HG03521 (cell line): Measurements from ENCODE around the gene TMPRSS13.
"Not testable (repeated sequence)": the region's sequence is repeated elsewhere in the genome, so short reads cannot be mapped to it uniquely, and the experiment has no call there.

Source experiments
- ATAC-seq: cut with Tn5 transposase; IDR thresholded peaks from one replicate; pipeline ENCODE4 v1.9.1; 2021; ENCODE audit warnings: mild to moderate bottlenecking, moderate library complexity; ENCODE audit not compliant: unreplicated experiment

The TMPRSS13 gene

DNA sequence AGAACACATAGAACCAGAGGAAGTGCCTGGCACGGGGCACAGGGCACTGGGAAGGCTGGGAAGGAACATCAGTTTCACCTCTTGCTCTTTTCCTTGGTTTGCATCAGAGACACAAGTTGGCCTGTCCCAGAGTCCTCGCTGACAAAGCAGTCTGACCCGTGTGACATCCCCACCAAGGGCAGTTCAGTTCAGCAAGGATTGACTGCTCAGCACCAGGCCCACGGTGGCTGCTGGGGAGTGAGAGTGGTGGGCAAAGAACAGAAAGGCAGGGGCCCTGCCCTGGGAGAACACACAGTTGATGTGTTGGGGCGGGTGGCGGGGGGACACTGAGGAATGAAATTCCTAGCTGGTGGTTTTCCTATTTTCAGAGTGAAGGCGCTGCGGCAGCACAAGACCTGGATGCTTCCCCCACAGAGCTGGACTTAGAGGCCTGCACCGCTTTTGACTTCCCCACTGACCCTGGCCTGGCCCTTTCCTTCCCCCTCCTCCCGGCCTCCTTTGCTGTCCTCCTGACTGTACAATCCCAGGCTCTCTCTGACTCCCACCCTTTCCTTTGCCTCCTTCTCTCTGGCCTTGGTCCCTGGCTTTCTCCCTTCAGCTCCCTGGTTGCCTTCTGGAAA lies 2.2 kb upstream of the TMPRSS13 start:
- no peak for ATAC-seq

DNA sequence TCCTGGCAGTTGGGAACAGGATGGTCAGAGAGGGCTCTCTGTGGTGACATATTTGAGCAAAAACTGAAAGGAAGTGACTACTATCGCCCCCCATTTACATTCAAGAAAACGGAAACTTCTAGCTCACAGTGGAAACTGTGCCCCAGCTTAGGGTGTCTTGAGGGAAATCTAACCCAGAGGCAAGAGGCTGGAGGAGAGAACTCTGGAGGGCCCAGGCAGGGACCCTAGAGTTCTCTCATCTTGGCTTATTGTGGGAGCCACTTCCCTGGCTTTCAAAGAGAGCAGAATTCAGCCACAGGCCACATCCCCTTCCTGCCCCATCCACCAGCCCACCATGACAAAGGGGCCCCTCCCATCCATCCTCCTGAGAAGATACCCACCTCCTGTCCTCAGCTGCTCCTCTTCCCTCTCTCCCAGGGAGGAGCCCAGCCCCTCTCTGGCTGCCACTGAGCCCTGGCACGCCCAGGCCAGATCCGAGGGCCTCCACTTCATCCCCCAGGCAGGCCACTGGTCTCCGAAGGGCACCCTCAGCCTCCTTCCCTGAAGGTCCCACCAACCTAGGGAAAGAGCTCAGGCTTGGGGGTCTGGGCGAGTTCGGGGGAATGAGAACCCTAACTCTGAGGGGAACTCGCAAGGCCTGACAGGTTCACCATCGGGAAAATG lies 1.6 kb upstream of the TMPRSS13 start:
- no peak for ATAC-seq

DNA sequence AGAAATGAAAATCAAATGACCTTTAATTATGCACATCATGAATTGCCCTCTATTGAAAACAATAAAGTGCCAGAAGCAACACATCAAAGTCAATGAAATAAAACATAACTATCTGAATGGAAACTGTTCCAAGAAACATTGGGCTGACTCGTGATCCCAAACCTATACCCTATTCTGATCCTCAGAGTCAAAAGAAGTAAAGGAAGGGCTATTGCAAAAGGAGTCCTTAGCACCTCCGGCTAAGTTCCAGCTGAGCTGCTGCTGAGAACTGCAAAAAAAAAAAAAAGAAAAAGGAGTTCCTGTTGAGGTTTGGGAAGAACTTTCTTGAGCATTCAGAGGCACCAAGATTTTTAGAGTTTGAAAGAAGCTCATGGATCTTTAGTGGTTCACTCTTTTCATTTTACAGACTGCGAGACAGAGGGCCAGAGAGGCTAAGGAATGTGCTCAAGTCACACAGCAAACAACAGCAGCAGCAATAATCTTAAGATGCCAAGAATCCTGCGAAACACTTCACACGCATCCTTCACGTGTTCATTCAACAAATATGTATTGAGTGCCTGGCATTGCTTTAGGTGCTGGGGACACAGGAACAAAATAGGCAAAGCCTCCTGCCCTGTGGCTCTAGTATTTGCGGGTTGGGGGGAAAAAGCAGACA lies 841 bp upstream of the TMPRSS13 start:
- ATAC-seq, result no peak

DNA sequence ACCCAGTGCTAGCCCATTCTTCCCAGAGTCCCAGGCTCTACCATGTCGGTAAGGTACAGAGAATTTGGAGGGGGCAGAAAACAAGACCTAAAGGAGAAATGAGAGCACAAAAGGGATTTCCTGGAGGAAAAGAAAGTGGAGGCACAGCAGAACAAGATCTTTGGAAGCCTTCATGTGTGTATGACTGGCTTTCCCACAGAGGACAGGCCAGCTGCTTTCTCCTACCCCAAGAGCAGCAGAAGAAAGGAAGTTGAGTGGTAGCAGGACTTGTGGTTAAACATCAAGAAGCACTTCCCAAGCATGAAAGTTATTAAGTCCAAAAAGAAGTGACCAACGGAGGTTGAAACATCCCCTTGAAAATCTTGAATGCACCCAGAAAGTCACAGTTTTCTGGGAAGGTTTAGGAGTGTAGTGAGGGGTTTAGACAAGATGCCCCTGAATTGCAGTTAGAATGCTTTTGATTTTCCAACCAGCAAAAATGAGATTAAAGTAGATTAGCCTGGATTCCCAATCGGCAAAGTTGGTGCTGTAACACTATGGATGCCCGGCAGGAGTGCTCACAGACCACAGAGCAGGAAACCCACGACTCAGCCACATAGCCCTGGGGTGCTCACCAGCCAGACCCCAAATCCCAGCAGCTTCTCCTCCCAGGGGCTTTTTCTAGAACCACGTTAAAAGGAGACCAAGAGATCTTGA lies 608 bp downstream of the TMPRSS13 start:
- ATAC-seq, result no peak

DNA sequence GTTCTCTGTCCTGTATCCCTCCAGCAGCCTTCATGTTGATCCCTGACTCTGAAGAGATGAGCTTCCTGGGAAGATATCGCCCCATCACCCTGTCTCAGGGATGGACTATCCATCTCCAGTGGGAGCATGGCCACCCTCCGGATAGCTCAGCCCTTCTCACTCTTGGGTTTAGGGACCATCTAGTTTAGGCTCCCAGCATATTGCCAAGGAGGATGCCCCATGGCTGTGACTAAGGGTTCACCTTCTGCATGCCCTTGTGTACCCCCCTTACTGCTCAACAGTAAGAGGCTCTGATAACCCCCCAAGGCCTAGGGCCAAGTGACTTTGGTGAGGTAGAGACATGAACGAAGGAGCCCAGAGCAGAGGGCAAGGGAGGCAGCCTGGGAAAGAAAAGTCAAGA lies 1.3 kb downstream of the TMPRSS13 start:
- no peak for ATAC-seq

DNA sequence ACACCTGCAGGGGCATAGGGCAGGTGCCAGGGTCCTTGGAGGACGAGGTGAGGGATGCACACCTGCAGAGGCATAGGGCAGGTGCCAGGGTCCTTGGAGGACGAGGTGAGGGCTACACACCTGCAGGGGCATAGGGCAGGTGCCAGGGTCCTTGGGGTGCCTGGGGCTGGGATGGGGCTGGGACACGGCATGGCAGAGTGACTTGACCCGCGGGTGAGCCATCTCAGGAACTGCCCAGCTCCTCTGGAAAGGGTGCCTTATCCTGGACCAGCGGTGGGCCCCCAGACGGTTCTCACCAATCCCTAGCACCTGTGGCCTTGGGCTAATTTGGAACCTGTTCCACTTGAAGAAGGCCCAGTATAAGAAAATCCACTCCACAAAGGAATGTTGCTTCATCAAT lies 3.0 kb downstream of the TMPRSS13 start:
- not testable (repeated sequence) for ATAC-seq

DNA sequence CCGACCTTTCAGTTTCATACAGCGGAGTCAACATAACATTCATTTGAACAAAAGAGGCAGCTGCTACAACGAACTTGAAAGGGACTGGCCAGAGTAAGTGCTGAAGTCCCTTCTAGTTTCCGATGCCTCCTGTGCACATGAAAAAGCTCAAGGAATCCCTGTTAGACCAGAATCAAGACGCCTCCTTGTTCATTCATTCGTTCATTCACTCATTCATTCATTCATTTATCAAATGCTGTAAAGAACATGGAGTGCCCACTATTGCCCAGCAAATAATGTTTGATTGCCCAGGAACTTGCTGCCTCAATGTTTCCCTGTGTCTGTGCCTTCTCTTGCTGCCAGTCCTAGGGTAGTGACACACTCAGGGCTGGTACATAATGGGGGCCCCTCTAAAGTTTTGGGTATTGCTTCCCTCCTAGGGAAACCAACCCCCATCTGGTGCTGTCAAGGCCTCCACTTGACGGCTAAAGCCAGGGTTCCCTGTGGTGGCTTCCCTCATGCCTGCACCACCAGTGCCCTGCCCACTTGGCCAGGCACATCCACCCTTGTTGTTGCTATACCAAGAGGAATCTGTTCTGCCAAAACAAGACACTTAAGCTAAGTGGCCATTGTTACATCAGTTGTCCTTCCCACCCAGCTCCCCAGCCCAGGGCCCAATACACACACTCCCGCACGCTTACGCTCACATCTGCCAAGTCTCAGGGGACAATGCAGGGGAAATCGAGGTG lies 3.8 kb downstream of the TMPRSS13 start:
- no peak for ATAC-seq

DNA sequence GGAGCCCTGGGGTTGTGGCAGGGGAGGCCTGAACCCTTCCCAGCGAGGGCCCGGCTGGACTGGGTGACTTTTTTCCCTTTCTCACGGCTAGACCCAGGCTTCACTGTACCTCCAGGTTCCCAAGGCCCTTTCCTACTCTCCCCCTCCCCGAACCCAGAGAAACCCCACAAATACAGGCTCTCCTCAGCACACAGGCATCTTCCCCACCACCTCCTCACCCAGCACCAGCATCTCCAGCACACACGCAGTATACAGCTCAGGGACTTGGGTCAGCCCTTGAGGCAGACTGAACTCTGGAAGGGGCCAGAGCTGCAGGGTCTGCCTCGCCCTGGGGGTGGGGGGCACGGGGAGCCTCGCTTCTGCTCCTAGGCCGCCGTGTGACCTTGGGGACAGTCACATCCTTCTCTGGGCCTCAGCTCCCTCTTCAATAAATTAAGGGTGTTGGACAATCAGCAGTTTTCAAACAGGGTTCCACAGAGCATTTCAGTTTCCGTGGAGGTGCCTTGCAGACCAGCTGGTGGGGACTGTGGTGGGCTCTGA lies 4.5 kb downstream of the TMPRSS13 start:
- no peak for ATAC-seq

DNA sequence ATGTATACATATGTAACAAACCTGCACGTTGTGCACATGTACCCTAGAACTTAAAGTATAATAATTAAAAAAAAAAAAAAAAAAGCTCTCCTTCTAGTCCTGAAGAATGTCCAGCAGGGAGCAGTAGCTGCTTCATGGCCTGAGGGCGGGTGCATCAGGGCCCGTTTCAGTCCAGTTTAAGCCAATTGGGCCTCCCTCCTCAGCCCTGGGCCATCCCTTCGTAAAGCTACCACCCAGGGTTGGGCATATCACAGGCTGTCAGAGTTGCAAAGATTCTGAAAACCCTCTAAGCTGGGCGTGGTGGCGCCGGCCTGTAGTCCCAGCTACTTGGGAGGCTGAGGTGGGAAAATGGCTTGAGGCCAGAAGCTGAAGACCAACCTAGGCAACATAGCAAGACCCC lies 5.4 kb downstream of the TMPRSS13 start:
- ATAC-seq, result no peak

DNA sequence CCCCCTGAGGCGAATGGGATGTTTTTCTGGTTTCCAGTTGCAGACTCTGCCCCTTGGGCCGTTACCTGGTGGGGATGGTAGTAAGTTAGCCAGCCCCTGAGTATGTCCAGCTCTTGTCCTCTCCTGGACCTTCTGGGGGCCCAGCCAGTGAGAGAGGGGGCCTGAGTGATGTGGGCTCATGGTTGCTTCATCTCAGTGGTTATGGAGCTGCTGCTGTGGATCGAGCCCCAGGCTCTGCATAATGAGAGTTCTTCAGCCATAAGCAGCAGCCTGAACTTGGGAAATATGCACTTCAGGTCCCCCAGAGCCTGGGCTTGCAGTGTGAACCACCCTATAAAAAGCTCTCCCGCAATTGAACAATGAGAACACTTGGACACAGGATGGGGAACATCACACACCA lies 5.9 kb downstream of the TMPRSS13 start:
- no peak for ATAC-seq

DNA sequence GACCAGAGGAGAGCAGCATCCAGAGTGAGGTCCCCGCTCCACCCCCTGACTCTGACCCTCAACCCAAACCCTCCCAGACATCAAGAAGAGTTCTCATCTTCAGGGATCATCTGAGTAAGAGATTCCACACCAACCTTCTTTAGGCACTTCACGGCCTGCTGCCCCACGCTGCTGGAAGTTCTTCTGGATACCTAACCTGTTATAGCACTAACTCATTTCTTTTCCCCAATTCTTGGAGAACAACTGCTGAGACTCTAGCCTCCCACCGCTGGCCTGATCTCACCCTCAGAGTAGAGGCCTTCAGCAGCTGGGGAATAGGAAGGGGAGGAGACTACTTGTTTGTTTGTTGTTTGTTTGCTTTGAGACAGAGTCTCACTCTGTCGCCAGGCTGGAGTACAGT lies 7.3 kb downstream of the TMPRSS13 start:
- no peak for ATAC-seq

DNA sequence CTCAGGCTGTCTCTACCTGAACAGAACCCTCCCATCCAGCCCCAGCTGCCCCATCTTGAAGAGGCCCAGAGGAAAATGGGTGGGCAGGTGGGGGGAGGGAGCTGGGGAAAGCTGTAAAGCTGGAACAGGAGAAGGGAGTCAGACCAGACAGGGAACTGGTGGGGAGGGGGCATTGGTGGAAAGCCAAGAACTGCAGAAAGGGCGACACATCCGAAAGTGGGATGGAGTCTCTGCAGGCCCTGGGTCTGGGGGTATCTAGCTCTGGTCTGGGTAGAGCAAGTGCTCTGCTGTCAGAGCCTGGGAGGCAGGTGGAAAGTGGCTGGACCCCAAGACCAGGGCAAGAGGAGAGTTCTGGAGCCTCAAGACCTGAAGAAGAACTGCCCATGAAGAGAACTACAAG lies 7.7 kb downstream of the TMPRSS13 start:
- no peak for ATAC-seq

DNA sequence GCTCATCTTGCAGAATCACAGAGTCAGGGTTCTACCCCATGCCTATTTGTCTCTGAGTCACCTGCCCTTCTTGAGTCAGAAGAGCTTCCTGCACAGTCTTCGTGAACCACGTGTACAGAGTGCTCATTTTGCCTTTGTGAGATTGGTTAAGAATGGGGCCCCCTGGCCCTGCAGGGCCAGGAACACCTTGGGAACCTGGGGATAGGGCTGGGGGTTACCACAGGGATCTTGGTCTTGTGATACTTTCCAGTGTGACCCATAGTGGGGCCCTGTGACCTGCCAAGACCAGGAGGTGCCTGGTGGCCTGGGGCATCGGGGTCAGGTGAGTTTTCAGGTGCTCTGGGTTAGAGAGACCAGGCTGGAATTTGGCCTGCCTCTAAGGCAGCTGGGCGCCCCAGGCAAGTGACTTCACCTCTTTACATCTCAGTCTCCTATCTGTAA lies 9.4 kb downstream of the TMPRSS13 start:
- no peak for ATAC-seq

DNA sequence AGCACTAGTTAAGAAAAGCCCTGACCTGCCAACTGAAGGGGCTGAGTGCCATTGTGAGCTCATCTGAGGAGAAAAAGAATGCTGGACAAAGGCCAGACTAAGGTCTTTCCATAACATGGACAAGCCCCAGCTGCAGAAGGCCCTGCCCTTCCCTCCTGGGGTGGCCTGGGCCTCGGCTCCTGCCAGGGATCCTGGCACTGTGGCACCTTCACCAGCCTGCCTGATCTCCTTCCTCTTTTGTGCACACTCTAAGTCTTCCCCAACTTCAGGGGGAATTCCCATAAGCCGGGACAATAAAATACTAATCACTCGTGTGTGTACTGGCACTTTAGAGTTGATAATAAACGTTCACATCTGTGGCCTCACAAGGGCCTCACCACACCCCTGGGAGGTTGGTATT lies 9.9 kb downstream of the TMPRSS13 start:
- no peak for ATAC-seq

DNA sequence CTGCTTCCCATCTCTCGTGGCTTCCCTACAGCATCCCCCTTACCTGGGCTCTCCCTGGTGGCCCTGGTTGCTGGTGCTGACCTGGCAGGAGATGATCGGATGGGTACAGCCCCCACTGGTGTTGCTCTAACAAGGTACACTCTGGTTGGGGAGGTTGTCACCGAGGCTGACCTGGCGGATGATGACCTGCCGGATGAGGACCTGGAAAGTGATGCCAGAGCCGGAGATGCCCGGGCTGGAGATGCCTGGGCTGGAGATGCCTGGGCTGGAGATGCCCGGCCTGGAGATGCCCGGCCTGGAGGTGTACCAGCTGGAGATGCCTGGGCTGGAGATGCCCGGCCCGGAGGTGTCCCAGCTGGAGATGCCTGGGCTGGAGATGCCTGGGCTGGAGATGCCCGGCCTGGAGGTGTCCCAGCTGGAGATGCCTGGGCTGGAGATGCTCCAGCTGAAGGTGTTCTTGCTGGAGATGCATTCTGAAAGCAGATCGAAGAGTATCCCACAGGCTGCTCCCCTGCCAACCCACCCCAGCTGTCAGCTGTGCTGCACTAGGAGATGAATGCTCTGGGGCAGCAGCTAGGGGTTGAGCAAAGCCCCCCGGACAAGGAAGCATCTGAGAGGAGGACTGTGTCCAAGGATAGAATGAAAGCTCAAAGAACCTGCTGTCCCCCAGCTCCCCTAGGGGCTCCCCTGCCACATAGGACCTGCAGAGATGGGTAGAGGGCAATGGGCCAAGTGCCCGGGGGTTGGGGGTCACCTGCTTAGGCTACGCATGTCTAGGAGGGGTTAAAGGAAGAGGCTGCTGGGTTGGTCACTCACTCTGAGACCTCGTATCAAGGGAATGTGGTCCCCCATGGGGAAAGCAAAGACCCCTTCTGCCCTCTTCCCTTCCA lies 10.6 kb downstream of the TMPRSS13 start:
- no peak for ATAC-seq

DNA sequence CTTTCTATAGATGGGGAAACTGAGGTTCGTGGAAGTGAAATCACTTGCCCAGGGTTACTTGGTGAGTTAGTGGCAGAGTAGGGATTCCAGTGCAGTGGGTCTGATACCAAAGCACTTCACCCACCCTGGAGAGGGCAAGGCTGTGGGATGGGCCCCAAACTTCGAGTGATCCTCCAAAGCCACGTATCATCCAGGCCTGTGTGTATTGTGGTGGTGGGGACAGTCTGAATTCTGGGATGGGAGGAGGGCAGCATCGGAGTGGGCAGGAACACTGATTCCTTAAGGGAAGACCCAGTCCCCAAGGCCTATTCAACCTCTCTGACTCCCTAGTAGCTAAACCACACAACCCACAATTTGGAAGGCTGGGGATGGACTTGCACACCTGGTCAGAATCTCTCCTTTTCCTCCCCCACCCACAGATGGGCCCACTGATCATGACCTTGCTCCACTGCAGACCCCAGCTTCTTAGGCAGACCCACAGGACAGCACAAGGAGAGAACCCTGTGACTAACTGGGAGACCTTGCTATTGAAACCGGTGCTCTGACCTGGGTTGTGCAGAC lies 11.5 kb downstream of the TMPRSS13 start:
- no peak for ATAC-seq

DNA sequence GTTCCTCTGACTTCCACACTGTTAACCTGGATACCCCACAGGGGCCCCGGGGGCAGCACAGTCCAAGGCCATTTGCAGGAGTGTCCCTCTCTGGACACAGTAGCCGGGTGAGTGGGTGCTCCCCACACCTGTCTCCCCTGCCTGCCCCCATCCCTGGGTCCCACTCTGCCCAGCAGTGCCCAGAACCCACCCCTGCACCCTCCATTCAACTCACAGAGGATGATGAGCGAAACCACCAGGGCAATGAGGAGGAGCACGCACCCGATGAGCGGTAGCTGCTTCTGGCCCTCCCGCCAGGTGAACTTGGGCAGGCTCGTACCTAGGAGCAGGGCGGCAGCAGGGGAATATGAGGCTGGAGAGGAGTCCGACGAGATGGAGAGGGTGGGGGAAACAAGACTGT lies 12.2 kb downstream of the TMPRSS13 start:
- no peak for ATAC-seq

DNA sequence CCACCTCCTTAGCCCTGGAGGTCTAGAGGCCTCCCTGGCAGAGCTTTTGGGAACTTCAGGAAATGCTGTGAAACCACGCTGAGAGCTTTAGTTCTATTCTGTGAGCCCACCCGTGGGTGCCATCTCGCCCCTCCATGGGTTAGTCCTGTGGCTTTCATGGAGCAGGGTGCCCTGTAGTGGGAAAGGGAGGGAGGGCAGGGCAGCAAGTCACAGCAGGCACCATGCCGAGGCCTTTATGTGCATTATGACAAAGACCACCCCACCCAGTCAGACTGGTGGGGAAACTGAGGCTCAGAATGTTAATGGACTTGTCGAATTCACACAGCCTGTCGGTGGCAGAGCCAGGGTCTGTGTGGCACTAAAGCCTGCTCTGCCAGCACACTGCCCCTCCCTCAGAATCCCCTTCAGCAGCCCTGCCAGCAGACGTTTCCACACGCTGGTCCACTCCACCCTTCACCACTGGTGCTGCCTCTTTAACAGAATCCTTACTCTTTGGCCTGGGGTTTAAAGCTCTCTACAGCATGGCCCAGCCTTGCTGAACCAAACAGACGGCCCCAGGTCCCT lies 13.4 kb downstream of the TMPRSS13 start:
- ATAC-seq, result no peak

DNA sequence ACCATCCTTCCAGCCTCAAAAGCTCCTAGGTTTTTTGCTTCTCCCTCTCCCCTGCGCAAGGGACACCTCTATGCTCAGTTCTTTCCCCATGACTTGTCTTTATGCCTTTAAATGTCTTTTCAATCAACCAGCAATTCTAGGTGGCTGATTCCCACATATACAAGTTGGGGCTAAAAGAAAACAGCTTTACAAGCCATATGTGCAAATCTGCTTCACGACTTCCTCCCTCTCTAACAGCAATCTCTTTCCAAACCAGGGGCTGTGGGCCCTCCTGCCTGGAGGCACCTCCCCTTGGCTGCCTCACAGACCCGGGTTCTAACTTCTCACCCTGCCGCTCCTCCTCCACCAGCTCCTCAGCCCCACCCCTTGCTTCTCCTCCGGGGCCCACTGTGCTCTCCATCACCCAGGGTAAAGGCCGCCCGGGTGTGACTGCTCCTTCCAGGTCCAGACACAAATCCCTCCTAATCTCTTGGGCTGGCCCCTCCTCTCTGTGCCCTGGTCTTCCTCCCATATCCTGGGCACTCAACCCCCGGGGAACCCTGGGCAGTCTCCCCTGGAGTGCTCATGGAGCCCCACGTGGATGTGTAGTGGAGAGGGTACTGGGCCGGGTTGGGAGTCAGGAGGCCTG lies 14.1 kb downstream of the TMPRSS13 start:
- ATAC-seq, result no peak
